PFSK-1 (cell line): ENCODE measurements around the gene CEMIP.

Source experiments
- POLR2AphosphoS5 ChIP-seq: IDR thresholded peaks from 2 replicates; pipeline ENCODE4 v1.6.1; 2012; ENCODE audit warnings: low read depth, mild to moderate bottlenecking, control low read depth, low read length, moderate library complexity
- SIN3A ChIP-seq: IDR thresholded peaks from 2 replicates; pipeline ENCODE4 v1.6.1; 2012; ENCODE audit warnings: mild to moderate bottlenecking, low read length, moderate library complexity, borderline replicate concordance; ENCODE audit not compliant: insufficient read depth
- TF ChIP-seq, protein P1 (sequence below), 2 experiments: IDR thresholded peaks; 2 replicates each; pipeline versions ENCODE4 v1.6.1 to v1.8.0; 2011 to 2012; ENCODE audit warnings: low read depth in 2 of 2, low read length in 2 of 2, control low read depth in 1 of 2, inconsistent platforms in 1 of 2, mild to moderate bottlenecking in 1 of 2, moderate library complexity in 1 of 2; ENCODE audit not compliant: insufficient read depth in 1 of 2

DNA sequence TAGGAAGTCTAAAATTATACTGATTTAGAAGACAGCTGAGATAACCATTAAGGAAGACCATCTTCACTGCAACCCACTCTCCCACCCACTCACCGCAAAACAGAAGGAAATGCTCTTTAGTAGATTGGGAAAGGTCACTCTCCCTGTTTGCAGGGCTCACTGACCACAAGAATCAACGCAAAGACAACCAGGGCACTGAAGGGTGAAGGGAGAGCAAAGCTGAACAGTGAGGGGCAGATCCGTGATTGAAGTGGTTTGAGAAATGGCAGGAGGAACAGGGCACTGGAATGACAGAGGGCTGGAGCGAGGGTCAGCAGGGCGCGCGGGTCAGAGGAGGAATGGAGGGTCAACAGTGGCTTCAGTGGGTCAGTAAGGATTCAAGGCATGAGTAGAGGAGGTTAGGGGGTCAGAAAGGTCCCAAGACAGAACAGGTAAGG lies 209.9 kb downstream of the CEMIP start:
- TF ChIP-seq, protein P1, sequence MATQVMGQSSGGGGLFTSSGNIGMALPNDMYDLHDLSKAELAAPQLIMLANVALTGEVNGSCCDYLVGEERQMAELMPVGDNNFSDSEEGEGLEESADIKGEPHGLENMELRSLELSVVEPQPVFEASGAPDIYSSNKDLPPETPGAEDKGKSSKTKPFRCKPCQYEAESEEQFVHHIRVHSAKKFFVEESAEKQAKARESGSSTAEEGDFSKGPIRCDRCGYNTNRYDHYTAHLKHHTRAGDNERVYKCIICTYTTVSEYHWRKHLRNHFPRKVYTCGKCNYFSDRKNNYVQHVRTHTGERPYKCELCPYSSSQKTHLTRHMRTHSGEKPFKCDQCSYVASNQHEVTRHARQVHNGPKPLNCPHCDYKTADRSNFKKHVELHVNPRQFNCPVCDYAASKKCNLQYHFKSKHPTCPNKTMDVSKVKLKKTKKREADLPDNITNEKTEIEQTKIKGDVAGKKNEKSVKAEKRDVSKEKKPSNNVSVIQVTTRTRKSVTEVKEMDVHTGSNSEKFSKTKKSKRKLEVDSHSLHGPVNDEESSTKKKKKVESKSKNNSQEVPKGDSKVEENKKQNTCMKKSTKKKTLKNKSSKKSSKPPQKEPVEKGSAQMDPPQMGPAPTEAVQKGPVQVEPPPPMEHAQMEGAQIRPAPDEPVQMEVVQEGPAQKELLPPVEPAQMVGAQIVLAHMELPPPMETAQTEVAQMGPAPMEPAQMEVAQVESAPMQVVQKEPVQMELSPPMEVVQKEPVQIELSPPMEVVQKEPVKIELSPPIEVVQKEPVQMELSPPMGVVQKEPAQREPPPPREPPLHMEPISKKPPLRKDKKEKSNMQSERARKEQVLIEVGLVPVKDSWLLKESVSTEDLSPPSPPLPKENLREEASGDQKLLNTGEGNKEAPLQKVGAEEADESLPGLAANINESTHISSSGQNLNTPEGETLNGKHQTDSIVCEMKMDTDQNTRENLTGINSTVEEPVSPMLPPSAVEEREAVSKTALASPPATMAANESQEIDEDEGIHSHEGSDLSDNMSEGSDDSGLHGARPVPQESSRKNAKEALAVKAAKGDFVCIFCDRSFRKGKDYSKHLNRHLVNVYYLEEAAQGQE (IDR thresholded peaks at IDR 0.05; ENCODE audit: insufficient read depth in 1 of 2, low read depth in 2 of 2, low read length in 2 of 2), result no peak
- no peak for TF ChIP-seq POLR2AphosphoS5
- no peak for TF ChIP-seq SIN3A
